ENCODE data around the gene ATF1. TPM values are rescaled to one million over a fixed set of nuclear protein-coding genes. Genes with fewer than 3 reads are reported as not detected.

Gene ATF1
- total RNA-seq, 1 experiment from 2014 or later = 87.2 TPM

- CTCF ChIA-PET = interaction anchor here (0.7 kb wide), 1 partner anchor 309 kb away, joined by 3 read pairs; no protein-coding TSS in a partner anchor
- no TSS peak for BruUV-seq (replicated peaks)
- no peaks in the 10 kb centered on the region for H3K27me3 Mint-ChIP-seq (ENCODE audit: insufficient read depth, unreplicated experiment)
- POLR2A ChIA-PET = interaction anchor here (7.1 to 8.4 kb wide), 2 partner anchors 9 to 20 kb away, joined by 149 to 169 read pairs; partner anchors contain the start of gene ATF1
- H3K27ac Mint-ChIP-seq (ENCODE audit: low read depth, unreplicated experiment) = peak overlapping the region; percentile 96
- H3K36me3 Mint-ChIP-seq (ENCODE audit: insufficient read depth, unreplicated experiment) = peaks cover 53% of the 10 kb centered on the region
- H3K4me1 Mint-ChIP-seq (ENCODE audit: insufficient read depth, unreplicated experiment) = peaks cover 55% of the 10 kb centered on the region
- peak overlapping the region; percentile 15 for H3K4me3 Mint-ChIP-seq (ENCODE audit: unreplicated experiment)
- intact Hi-C loops (cut with micrococcal nuclease) = no loop called here
- H3K9me3 Mint-ChIP-seq (ENCODE audit: unreplicated experiment) = no peaks in the 10 kb centered on the region
- no peak for DNase-seq (ENCODE audit: unreplicated experiment)
- TF ChIP-seq, protein P1, sequence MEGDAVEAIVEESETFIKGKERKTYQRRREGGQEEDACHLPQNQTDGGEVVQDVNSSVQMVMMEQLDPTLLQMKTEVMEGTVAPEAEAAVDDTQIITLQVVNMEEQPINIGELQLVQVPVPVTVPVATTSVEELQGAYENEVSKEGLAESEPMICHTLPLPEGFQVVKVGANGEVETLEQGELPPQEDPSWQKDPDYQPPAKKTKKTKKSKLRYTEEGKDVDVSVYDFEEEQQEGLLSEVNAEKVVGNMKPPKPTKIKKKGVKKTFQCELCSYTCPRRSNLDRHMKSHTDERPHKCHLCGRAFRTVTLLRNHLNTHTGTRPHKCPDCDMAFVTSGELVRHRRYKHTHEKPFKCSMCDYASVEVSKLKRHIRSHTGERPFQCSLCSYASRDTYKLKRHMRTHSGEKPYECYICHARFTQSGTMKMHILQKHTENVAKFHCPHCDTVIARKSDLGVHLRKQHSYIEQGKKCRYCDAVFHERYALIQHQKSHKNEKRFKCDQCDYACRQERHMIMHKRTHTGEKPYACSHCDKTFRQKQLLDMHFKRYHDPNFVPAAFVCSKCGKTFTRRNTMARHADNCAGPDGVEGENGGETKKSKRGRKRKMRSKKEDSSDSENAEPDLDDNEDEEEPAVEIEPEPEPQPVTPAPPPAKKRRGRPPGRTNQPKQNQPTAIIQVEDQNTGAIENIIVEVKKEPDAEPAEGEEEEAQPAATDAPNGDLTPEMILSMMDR (IDR thresholded peaks at IDR 0.05; ENCODE audit: unreplicated experiment) = no peak
These were observed 20.6 kb downstream of the ATF1 start for GRCh38 chr12:50784501-50784900.

DNA sequence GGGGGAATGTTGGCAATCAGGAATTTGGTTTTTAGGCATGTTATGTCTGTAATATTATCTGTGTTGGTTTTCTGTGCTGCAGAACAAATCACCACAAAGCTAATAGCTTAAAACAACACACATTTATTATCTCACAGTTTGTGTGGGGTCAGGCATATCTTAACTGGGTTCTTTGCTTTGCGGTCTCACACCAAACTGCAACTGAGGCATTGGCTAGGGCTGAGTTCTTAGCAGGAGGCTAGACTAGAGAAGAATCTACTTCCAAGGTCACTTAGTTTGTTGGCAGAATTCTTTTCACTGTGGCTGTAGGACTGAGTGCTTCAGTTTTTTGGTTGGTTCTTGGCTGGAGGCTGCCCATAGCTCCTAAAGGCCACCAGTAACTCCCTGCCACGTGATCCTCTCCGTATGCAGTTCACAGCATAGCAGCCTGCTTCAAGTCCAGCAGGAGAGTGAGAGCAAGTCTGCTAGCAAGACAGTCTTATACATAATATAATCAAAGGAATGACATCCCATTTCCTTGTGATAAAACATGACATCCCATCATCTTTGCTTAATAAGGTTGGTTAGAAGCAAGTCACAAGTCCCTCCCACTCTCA lies 21.6 kb downstream of the ATF1 start:
- DNase-seq (ENCODE audit: unreplicated experiment) = no peak
- Mint-ChIP-seq H3K27me3 (ENCODE audit: insufficient read depth, unreplicated experiment) (no peaks in the 10 kb centered on the region), H3K27ac (ENCODE audit: low read depth, unreplicated experiment) (peak overlapping the region; percentile 96), H3K9me3 (ENCODE audit: unreplicated experiment) (no peaks in the 10 kb centered on the region), H3K4me1 (ENCODE audit: insufficient read depth, unreplicated experiment) (peaks cover 51% of the 10 kb centered on the region), H3K36me3 (ENCODE audit: insufficient read depth, unreplicated experiment) (peaks cover 51% of the 10 kb centered on the region), H3K4me3 (ENCODE audit: unreplicated experiment) (peak overlapping the region; percentile 9)
- TF ChIP-seq, protein P1 (IDR thresholded peaks at IDR 0.05; ENCODE audit: unreplicated experiment) = no peak
- intact Hi-C loops (cut with micrococcal nuclease) = no loop called here
- CTCF ChIA-PET = interaction anchor here (0.6 to 3.3 kb wide), 3 partner anchors 11 to 201 kb away, joined by 3 to 24 read pairs (median 5); partner anchors contain the start of gene ATF1
- BruUV-seq (replicated peaks) = no TSS peak
- POLR2A ChIA-PET = interaction anchor here (1.0 to 8.4 kb wide), 8 partner anchors 10 to 204 kb away, joined by 3 to 169 read pairs (median 8); partner anchors contain the start of gene ATF1

- peak overlapping the region; percentile 96 for H3K27ac Mint-ChIP-seq (ENCODE audit: low read depth, unreplicated experiment)
- peak; percentile 98 for DNase-seq (ENCODE audit: unreplicated experiment)
- H3K27me3 Mint-ChIP-seq (ENCODE audit: insufficient read depth, unreplicated experiment) = no peaks in the 10 kb centered on the region
- H3K9me3 Mint-ChIP-seq (ENCODE audit: unreplicated experiment) = peaks cover 8% of the 10 kb centered on the region
- intact Hi-C loops (cut with micrococcal nuclease) = no loop called here
- peak overlapping the region; percentile 9 for H3K4me3 Mint-ChIP-seq (ENCODE audit: unreplicated experiment)
- ChIA-PET CTCF (interaction anchor here (0.7 to 3.3 kb wide), 5 partner anchors 12 to 240 kb away, joined by 3 to 24 read pairs (median 5); partner anchors contain the start of genes ATF1 and SLC11A2), POLR2A (interaction anchor here (0.6 to 8.4 kb wide), 27 partner anchors 10 to 1165 kb away, joined by 3 to 169 read pairs (median 5); partner anchors contain the start of genes ATF1, DIP2B and SLC11A2)
- peaks cover 63% of the 10 kb centered on the region for H3K4me1 Mint-ChIP-seq (ENCODE audit: insufficient read depth, unreplicated experiment)
- TF ChIP-seq, protein P1 (IDR thresholded peaks at IDR 0.05; ENCODE audit: unreplicated experiment) = no peak
- BruUV-seq (replicated peaks) = TSS peak; percentile 94
- peaks cover 53% of the 10 kb centered on the region for H3K36me3 Mint-ChIP-seq (ENCODE audit: insufficient read depth, unreplicated experiment)
These were observed 22.8 kb downstream of the ATF1 start for GRCh38 chr12:50786498-50787231.

DNA sequence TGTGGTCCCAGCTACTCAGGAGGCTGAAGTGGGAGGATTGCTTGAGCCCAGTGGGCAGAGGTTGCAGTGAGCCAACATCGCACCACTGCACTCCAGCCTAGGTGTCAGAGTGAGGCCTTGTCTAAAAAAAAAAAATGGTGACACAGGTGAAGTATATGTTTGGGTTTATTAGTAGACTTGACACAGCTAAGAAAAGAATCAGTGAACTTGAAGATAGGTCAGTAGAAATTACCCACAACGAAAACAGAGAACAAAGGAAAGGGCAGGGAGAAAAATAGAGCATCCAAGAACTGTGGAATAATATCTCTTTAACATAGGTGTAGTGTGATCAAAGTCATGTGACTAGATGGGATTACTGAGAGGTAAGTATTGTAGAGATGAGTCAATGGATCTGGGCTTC lies 23.7 kb downstream of the ATF1 start:
- no peak for DNase-seq (ENCODE audit: unreplicated experiment)
- Mint-ChIP-seq H3K27ac (ENCODE audit: low read depth, unreplicated experiment) (peak overlapping the region; percentile 96), H3K4me1 (ENCODE audit: insufficient read depth, unreplicated experiment) (peaks cover 68% of the 10 kb centered on the region), H3K27me3 (ENCODE audit: insufficient read depth, unreplicated experiment) (no peaks in the 10 kb centered on the region), H3K4me3 (ENCODE audit: unreplicated experiment) (peak overlapping the region; percentile 9), H3K9me3 (ENCODE audit: unreplicated experiment) (peaks cover 8% of the 10 kb centered on the region), H3K36me3 (ENCODE audit: insufficient read depth, unreplicated experiment) (peaks cover 50% of the 10 kb centered on the region)
- POLR2A ChIA-PET = interaction anchor here (0.7 to 8.4 kb wide), 18 partner anchors 9 to 1164 kb away, joined by 3 to 169 read pairs (median 6); partner anchors contain the start of genes ATF1, DIP2B and SLC11A2
- CTCF ChIA-PET = interaction anchor here (0.6 to 3.3 kb wide), 9 partner anchors 9 to 1540 kb away, joined by 3 to 24 read pairs (median 4); partner anchors contain the start of genes ATF1 and SLC11A2
- TF ChIP-seq, protein P1 (IDR thresholded peaks at IDR 0.05; ENCODE audit: unreplicated experiment) = no peak
- intact Hi-C loops (cut with micrococcal nuclease) = no loop called here
- no TSS peak for BruUV-seq (replicated peaks)

Data from MCF 10A (cell line).